Fibroblast of the aortic adventitia (primary cell): ENCODE measurements around the gene FOXN3. TPM values are rescaled to one million over a fixed set of nuclear protein-coding genes. Genes with fewer than 3 reads are reported as not detected.

ENCODE experiments used
- DNase-seq: peaks from one replicate; pipeline ENCODE4 v3.0.0-alpha.2; 2010; ENCODE audit warnings: low read depth
- H3K4me3 ChIP-seq: 2 replicates; pipeline ENCODE4 v1.5.1; 2011; ENCODE audit warnings: low read depth, mild to moderate bottlenecking, control low read depth, low read length, moderate library complexity
- total RNA-seq: library from RNA; depleted of rRNA; stranded (reverse); fragments of >200 nt; gene quantifications from 2 replicates; pipeline ENCODE4 v1.2.3, GENCODE V29; 2012; ENCODE audit warnings: low replicate concordance
- TF ChIP-seq, protein P1 (sequence below): IDR thresholded peaks from 2 replicates; pipeline ENCODE4 v1.5.1; 2011; ENCODE audit warnings: mild to moderate bottlenecking, low read length, control low read depth, inconsistent platforms; ENCODE audit not compliant: insufficient read depth

Gene FOXN3
- total RNA-seq, 1 donor, result 35.3 TPM

DNA sequence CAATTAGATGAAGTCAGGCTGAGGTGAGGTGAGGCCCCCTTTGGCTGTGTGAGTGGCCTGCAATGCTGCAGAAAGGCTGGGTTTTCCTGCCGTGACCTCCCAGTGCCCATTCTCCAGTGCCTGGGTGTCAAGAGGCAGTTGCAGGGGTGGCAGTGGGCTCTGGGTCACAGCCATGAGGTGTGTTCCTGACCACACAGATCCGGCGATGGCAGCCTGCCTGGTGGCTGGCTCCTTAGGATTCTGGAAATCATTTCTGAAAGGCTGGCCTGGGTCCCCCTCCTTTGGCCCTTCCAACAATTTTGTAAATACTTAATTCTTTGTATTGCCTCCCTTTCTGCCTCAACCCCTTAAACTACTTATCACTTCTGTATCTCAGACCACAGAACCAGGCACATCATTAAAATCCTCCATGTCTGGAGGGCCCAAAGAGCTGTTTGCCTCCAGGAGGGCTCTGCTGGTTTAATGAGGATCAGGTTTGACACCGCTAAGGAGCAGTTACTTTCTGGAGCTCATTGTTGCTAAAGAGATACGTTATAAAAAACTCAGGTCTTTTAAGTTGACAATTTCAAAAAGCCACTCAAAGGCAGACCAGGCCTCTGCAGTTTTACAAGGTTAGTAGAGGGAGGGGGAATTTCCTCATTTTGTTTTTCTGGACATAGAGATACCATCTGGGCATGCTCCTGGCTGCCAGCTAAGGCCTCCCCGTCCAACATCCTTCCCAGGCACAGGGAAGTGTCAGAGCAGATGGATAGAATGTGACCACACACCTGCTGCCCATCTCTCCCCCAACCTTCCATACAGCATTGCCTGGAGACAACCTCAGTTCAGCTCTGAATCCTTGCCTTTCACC is 204.4 kb downstream of the FOXN3 start:
- no peak overlapping the region for H3K4me3 ChIP-seq
- TF ChIP-seq, protein P1, sequence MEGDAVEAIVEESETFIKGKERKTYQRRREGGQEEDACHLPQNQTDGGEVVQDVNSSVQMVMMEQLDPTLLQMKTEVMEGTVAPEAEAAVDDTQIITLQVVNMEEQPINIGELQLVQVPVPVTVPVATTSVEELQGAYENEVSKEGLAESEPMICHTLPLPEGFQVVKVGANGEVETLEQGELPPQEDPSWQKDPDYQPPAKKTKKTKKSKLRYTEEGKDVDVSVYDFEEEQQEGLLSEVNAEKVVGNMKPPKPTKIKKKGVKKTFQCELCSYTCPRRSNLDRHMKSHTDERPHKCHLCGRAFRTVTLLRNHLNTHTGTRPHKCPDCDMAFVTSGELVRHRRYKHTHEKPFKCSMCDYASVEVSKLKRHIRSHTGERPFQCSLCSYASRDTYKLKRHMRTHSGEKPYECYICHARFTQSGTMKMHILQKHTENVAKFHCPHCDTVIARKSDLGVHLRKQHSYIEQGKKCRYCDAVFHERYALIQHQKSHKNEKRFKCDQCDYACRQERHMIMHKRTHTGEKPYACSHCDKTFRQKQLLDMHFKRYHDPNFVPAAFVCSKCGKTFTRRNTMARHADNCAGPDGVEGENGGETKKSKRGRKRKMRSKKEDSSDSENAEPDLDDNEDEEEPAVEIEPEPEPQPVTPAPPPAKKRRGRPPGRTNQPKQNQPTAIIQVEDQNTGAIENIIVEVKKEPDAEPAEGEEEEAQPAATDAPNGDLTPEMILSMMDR, result no peak
- no peak for DNase-seq

GRCh38 chr14:89209558-89209957 is 207.5 kb downstream of the FOXN3 start:
- no peak for DNase-seq
- H3K4me3 ChIP-seq, result no peak overlapping the region
- TF ChIP-seq, protein P1, result no peak

DNA sequence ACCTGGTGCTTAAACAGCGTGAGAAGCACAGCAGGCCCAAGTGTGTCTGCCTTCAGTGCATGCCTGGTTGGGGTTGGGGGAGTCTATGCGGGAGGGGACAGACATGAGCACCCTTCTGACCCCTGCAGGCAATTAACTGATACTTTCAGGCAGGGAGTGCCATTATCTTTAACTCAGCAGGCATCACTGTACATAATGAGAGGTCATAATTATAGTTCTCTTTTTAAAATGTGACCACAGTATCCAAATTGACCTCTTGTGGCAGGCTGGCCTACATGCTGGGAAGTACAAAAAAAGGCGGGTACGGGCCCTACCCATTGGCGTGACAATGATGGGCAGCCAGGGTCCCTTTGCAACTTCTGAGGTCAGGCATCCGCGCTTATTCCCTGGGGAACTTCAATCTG is 209.1 kb downstream of the FOXN3 start:
- no peak for DNase-seq
- TF ChIP-seq, protein P1, result no peak
- no peak overlapping the region for H3K4me3 ChIP-seq

DNA sequence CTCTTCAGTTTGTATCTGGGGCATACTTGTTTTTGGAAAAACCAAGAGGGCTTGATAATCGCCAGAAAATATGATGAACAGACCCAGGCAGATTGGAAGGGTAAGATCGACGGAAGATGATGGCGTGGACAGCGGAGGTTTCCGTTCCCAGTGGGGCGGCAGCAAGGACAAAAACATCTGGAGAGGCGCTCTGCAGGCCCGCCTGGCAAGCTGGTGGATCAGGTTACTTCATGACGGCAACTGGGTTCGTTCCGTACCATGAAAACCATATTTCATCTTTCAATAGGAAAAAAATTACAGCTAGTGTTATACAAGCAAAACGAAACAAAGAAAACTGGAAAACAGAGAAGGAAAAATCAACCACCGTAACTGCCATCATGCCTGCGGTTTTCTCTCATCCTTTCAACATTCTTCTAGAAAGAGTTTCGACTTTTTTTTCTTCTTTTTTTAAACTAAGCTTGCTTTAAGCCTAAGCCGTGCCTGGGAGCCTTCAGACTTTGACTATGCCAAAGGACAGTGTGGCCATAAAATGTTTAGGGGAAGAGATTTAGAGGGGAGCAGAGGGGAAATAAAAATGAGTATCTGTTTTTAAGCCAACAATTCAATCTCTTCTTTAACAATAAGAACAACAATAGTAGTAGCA is 210.5 kb downstream of the FOXN3 start:
- no peak overlapping the region for H3K4me3 ChIP-seq
- no peak for DNase-seq
- TF ChIP-seq, protein P1, result no peak

DNA sequence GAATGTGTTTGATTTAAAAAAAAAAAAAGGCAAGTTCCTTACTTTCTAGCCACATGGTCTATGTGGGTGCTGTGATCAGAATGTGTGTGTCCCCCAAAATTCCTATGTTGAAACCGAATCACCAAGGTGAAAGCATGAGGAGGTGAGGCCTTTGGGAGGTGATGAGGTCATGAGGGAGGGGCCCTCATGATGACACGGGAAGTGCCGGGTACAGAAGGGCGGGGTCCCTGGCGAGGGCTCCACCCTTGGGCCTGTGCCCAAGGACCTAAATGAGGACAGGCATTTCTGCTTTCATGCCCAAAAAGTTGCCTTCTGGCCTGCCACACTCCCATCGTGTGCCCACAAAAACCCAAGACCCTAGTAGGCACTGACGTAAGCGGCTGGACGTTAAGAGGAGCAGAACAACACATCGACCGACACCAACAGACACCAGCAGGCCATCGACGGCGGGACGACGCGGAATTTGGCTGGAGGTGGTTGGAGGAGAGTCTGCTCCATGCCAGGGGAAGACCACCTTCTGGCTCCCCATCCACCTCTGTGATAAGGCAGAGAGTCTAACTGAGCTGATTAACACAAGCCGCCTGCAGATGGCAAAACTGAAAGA is 211.8 kb downstream of the FOXN3 start:
- DNase-seq, result no peak
- H3K4me3 ChIP-seq, result no peak overlapping the region
- TF ChIP-seq, protein P1, result no peak

- H3K4me3 ChIP-seq, result no peak overlapping the region
- no peak for DNase-seq
- TF ChIP-seq, protein P1, result no peak
Measured at GRCh38 chr14:89202413-89203190, 214.4 kb downstream of the FOXN3 start.
